Stimulated activated naive CD4-positive, alpha-beta T cell (primary cell): ENCODE measurements around the gene CPSF4L.
"Not testable (repeated sequence)": the region's sequence is repeated elsewhere in the genome, so short reads cannot be mapped to it uniquely, and the experiment has no call there.

Source experiments
- DNase-seq, 6 experiments: peaks; one replicate each; lab custom pipeline; 2025; lab: John Stamatoyannopoulos, UW

Gene CPSF4L

GRCh38 chr17:73268582-73269328 is 7.1 kb upstream of the CPSF4L start:
- no peak for DNase-seq

DNA sequence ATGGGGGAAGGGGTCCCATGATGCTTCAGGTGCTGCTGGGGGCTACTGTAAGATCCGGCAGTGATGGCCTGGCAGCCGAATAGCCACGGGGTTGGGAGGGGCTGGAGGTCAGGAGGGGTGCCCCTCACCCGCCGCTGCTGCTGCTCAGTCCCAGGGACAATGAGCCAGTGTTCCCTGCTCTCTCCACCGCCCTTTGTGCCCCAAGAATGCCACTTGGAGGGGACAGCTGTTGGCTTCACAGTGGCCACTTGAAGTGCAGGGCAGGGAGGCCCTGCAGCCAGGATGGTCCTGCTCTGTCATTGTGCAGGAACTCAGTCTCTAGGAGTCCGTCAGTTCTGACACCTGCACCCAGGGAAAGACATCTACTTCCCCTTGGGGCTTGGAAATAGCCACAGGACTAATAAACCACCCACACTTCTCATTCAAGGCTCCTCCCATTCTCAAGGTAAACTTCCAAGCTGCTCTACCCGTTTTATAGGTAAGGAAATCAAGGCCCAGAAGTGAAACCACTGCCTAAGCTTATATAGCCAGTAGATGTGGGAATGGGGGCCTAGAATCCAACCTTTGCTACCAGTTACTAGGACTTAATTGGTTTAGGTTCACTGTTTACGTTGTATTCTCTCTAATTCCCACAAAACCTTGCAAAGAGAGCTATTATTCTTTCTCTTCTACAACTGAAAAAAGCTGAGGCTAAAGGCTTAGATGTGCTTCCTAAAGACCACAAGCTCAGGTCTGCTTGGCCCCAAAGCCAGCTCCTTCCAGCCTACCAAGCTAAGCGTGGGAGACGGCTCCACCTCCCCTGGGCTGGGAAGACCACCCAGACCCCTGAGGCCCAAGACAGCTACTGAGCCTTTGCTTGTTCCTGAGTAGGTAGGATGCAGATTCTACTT is 6.2 kb upstream of the CPSF4L start:
- DNase-seq = no peak

- no peak for DNase-seq
Measured at GRCh38 chr17:73266796-73267195, 5.1 kb upstream of the CPSF4L start.

DNA sequence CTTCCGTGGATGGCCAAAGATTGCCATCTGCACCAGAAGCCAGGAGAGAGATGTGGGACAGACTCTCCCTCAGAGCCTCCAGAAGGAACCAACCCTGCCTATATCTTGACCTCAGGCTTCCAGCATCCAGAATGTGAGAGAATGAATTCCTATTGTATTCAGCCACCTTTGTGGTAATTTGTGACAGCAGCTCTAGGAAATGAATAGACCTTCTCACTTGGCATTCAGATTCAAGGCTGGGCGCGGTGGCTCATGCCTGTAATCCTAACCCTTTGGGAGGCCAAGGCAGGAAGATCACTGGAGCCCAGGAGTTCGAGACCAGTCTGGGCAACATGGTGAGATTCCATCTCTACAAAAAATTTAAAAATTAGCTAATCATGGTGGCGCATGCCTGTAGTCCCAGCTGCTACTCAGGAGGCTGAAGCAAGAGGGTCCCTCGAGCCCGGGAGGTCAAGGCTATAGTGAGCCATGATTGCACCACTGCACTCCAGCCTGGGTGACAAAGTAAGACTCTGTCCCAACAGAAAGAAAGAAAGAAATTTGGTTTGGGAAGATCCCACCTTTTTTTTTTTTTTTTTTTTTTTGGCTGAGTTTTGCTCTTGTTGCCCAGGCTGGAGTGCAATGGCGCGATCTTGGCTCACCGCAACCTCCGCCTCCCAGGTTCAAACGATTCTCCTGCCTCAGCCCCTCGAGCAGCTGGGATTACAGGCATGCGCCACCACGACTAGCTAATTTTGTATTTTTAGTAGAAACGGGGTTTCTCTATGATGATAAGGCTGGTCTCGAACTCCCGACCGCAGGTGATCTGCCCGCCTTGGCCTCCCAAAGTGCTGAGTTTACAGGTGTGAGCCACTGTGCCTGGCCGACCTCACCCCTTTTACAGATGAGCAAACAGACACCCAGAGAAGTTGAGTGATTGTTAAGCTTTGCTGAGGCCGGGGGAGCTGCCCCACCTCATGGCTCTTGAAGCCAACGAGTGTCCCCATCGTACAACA is 4.3 kb upstream of the CPSF4L start:
- DNase-seq = no peak

DNA sequence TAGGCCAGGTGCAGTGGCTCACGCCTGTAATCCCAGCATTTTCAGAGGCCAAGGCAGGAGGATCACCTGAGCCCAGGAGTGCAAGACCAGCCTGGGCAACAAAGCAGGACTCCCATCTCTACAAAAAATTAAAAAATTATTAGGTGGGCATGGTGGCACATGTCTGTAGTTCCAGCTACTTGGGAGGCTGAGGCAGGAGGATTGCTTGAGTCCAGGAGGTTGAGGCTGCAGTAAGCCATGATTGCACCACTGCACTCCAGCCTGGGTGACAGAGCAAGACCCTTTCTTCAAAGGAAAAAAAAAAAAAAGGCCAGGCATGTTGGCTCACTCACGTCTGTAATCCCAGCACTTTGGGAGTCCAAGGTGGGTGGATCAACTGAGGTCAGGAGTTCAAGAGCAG is 2.8 kb upstream of the CPSF4L start:
- not testable (repeated sequence) for DNase-seq

DNA sequence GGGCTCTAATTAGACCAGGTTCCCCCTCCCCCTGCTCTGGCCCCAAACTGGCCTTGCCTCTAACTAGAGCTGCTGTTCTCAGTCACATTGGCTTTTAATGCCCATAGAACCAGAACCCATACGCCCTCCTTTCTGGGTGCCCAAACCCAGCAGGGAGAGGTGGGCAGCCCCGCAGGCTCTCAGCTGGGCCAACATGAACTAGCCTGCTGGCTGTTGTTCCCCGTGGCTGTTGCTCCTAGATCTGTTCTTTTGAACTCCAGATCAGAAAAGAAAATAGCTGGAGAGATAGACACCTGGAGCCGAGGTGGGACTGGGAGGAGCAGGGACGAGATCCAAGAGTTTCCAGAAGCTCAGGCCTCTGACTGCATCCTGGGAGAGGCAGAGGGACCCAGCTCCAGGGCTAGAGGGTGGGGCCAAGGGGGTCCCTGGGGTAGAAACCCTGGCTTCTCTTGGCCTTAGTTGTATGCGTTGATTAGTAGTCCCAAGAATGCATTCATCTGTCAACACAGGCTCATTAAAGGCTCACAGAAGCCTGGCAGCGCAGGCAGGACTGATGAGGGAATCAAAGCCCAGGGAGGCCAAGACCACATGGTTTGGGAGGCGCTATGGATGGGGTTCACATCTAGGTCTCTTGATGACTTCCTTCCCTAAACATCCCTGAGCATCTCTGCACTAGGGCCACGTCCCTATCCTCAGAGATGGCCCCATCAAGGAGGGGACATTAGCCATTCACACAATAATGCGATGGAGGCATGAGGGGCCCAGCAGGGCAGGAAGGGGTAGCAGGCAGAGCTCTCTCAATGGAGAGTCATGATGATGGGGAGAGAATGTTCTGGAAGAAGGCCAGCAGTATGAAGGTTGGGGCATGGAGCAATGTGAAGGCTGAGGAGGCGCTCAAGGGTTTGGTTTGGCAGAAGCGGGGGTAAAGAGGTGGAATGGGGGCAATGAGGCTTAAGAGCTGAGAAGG is 1.3 kb upstream of the CPSF4L start:
- no peak for DNase-seq

- DNase-seq = no peak
Measured at GRCh38 chr17:73261952-73262675, 434 bp upstream of the CPSF4L start.

GRCh38 chr17:73257516-73257915 is 4.2 kb downstream of the CPSF4L start:
- no peak for DNase-seq

GRCh38 chr17:73256220-73256619 is 5.5 kb downstream of the CPSF4L start:
- no peak for DNase-seq

- peak; percentile 4 to 65 (median 36) for DNase-seq
Measured at GRCh38 chr17:73255671-73256181, 6.0 kb downstream of the CPSF4L start.

GRCh38 chr17:73251871-73252270 is 9.8 kb downstream of the CPSF4L start:
- no peak for DNase-seq

- DNase-seq = no peak
Measured at GRCh38 chr17:73250851-73251640, 10.6 kb downstream of the CPSF4L start.

GRCh38 chr17:73249700-73250099 is 12.0 kb downstream of the CPSF4L start:
- DNase-seq = no peak

DNA sequence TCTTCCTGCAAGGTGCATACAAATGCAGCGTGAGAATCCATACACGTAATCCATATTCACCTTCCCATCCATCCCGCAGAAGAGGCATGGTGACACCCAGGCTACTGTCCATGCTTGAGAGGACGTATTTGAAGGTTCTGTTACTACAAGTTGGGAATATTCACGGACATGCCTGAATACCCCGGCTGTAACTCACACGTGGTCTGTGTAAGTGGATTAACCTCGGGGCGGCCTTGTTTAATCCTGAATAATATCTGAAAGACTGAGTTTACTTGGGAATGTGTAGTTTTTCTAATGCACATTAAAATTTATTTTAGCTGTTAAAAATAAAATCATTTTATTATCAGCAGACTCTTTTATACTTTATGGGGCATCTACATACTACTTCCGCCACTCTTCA is 13.1 kb downstream of the CPSF4L start:
- no peak for DNase-seq

DNA sequence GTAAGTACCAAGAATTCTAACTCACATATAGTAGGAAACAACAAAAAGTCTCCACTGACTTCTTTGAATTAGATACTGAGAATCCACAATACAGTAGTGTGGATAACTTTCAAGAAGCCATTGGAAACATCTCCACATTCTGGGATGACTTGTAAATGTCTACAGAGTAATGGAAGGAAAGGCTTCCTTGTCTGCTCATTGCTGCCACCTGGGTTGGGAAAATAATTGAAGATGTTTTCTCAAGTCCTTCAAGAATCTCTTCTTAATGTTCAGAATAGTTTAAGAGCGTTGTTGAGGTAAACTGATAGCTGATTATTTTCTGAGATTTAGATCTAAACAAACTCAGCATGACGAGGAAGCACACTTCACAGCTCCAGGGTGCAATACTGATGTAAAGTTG is 14.0 kb downstream of the CPSF4L start:
- DNase-seq = no peak

DNA sequence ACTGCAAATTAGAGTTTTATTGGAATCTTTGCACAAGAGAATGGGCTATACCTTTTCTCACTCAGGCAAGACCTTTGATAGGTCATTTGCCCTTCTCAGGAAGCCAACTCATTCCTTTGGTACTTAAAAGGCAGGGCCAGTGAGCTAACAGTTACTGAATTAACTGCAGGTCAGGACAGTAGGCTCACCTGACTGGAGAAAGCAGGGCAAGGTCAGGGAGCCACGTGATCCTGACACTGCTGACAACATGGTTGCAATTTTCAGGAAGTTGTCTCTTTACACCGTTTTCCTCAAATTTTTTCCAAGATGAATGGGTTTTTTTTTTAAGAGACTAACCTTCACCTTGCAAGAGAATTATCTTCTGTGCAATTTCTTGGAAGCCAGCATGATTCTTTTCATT is 21.1 kb downstream of the CPSF4L start:
- no peak for DNase-seq

GRCh38 chr17:73237714-73238113 is 24.0 kb downstream of the CPSF4L start:
- DNase-seq = peak in 1 of 6 experiments; percentile 16

- no peak for DNase-seq
Measured at GRCh38 chr17:73234736-73235135, 26.9 kb downstream of the CPSF4L start.
